Activated CD8-positive, alpha-beta memory T cell treated with anti-CD3 and anti-CD28 coated beads for 48 hours (primary cell): ENCODE results near the gene CNNM3.

ENCODE experiments used
- DNase-seq, 3 experiments: peaks; one replicate each; pipeline ENCODE4 v3.0.0-alpha.2; 2020; ENCODE audit warnings: low read depth in 2 of 3, low spot score in 2 of 3

CNNM3 gene

GRCh38 chr2:96816836-96817702 is 1.0 kb downstream of the CNNM3 start:
- no peak for DNase-seq

- DNase-seq, result no peak
Observed at GRCh38 chr2:96817882-96818281, 1.8 kb downstream of the CNNM3 start.

GRCh38 chr2:96819128-96819875 is 3.2 kb downstream of the CNNM3 start:
- no peak for DNase-seq

- no peak for DNase-seq
Observed at GRCh38 chr2:96819876-96820511, 3.9 kb downstream of the CNNM3 start.

- no peak for DNase-seq
Observed at GRCh38 chr2:96821113-96821675, 5.1 kb downstream of the CNNM3 start.

- DNase-seq, result no peak
Observed at GRCh38 chr2:96822786-96823185, 6.7 kb downstream of the CNNM3 start.

GRCh38 chr2:96823198-96823597 is 7.1 kb downstream of the CNNM3 start:
- no peak for DNase-seq

- no peak for DNase-seq
Observed at GRCh38 chr2:96824079-96824870, 8.2 kb downstream of the CNNM3 start.

- DNase-seq, result no peak
Observed at GRCh38 chr2:96825057-96825456, 9.0 kb downstream of the CNNM3 start.

GRCh38 chr2:96826546-96827278 is 10.6 kb downstream of the CNNM3 start:
- no peak for DNase-seq

GRCh38 chr2:96828436-96828835 is 12.4 kb downstream of the CNNM3 start:
- DNase-seq, result no peak

- DNase-seq, result no peak
Observed at GRCh38 chr2:96828874-96829273, 12.8 kb downstream of the CNNM3 start.

GRCh38 chr2:96830044-96830562 is 14.0 kb downstream of the CNNM3 start:
- no peak for DNase-seq

- DNase-seq, result no peak
Observed at GRCh38 chr2:96831679-96832078, 15.6 kb downstream of the CNNM3 start.

- DNase-seq, result no peak
Observed at GRCh38 chr2:96832408-96832753, 16.3 kb downstream of the CNNM3 start.

- DNase-seq, result no peak
Observed at GRCh38 chr2:96832754-96833507, 16.9 kb downstream of the CNNM3 start.

- DNase-seq, result no peak
Observed at GRCh38 chr2:96835830-96836229, 19.8 kb downstream of the CNNM3 start.

GRCh38 chr2:96837575-96837974 is 21.5 kb downstream of the CNNM3 start:
- no peak for DNase-seq
